IPS-18c (cell line): ENCODE data around the gene HPCAL1.

Experiments
- H3K4me3 ChIP-seq: 2 replicates; pipeline ENCODE4 v1.7.0; 2013; ENCODE audit warnings: low read depth, mild to moderate bottlenecking, low read length, moderate library complexity; ENCODE audit not compliant: insufficient read depth
- H3K9me3 ChIP-seq: one replicate; pipeline ENCODE4 v1.6.1; 2013; ENCODE audit warnings: mild to moderate bottlenecking, low read length, moderate library complexity; ENCODE audit not compliant: control insufficient read depth, insufficient read depth

Gene HPCAL1

DNA sequence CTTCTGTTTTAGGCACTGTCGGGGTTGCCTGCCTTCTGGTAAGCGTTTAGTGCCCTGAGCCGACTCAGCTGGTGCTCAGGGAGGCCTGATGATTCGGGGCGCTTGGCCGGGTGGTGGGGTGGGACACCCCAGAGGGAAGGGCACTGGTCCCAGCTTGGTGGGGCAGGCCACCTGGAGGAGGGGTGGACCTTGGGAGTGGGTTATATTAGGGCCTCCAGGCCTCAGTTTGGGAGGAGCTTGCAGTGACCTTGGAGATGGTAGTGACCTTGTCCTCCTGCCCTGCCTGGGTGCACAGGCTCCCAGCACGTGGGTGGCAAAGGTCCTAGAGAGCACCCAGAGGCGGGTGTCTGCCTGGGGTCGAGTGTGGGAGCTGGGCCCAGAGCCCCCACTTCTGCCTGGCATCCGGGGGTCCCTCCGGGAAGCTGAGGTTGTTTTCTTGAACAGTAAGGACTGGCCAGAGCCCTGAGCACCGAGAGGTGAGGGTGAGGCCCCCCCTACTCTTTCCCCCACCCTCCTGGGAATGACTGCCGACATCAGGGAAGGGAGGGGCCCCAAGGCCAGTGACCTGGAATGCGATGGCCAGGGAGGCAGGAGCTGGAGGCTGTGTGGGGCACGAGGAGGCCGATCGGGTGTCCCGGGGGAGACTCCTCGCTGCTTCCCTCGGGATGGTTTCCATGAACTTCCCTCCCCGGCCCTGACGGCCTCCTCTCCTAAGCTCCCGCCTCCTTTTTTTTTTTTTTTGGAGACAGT, 61.3 kb downstream of the HPCAL1 start:
- Histone ChIP-seq H3K4me3 (no peak overlapping the region), H3K9me3 (no peaks in the 10 kb centered on the region)

DNA sequence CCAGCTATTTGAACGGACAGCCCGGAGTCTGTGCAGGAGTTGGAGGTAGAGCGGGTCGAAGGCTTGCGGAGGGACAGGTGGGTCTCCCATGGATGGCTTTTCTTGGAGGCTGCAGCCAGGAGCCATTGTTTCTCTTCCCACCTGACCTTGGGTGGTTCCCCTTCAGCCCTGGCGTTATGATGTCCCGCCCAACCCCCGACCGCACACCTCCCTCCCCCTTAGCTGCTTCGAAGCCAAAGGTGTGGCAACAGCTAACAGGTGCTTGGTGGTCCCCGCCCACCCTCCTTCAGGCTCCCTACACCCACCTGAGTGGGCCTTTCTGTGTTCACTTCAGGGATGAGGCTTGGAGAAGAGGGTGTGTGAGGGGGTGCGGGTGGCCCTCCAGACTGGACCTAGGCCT, 62.7 kb downstream of the HPCAL1 start:
- H3K4me3 ChIP-seq = no peak overlapping the region
- no peaks in the 10 kb centered on the region for H3K9me3 ChIP-seq

DNA sequence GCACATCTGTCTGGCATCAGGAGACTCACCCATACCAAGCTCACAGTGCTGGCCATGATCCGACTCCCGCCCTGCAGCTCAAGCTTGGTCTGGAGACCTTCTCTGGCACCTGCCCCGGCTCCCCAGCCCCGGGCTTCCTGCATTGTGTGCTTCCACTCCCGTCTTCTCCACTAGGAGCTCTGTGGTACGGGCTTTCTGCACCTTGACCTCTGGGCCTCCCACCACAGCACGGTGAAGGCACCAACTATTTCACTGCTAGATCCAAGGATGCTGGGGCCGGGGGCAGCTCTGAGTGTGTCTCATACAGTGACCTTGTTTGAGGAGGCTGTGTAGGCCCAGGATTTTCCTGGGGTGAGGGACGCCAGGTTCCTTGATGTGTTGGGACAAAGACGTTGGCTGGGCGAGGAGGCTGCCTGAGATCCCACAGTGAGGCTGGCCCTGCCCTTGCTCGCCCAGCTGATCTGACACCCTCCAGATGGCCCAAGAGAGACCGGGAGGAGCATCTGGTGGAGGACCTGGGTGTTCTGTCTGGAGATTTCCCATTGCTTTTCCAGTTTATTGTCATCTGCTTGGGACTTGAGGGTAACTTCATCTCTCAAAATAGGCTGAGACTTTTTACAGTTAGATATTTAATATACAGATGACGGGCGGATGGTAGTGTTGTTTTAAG, 64.0 kb downstream of the HPCAL1 start:
- no peaks in the 10 kb centered on the region for H3K9me3 ChIP-seq
- no peak overlapping the region for H3K4me3 ChIP-seq

DNA sequence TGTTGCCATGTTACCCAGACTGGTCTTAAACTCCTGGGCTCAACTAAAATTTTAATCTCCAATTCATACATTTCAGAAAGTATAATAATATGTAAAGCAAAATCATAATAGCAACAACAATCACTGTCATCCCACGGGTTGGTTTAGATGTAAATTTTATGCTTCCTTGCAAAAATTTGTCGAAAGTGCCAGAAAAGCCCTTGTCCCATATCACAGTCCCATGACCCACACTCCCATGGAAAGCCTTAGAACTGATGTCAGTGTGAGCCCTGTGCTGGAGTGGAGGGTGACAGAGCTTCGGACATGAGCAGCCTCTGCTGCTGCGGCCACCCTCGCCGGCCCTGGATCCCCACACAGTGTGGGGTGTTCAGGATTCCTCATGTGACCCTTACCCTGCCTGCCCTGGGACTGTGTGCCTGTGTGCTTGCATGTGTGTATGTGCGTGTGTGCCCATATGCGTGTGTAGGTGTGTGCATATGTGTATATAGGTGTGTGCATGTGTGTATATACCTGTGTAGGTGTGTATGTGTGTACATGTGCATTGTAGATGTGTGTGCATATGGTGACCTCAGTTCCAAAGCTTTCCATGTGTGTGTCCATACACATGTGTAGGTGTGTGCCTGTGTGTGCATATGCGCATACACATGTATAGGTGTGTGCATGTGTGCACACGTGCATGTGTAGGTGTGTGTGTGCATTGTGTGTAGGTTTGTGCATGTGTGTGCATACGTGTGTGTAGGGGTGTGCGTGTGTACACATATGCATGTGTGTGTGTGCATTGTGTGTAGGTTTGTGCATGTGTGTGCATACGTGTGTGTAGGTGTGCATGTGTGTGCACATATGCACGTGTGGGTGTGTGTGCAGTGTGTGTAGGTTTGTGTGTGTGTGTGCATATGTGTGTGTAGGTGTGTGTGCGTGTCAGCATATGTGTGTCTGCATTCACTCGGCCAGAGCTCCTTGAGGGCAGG, 65.1 kb downstream of the HPCAL1 start:
- H3K9me3 ChIP-seq = no peaks in the 10 kb centered on the region
- no peak overlapping the region for H3K4me3 ChIP-seq

DNA sequence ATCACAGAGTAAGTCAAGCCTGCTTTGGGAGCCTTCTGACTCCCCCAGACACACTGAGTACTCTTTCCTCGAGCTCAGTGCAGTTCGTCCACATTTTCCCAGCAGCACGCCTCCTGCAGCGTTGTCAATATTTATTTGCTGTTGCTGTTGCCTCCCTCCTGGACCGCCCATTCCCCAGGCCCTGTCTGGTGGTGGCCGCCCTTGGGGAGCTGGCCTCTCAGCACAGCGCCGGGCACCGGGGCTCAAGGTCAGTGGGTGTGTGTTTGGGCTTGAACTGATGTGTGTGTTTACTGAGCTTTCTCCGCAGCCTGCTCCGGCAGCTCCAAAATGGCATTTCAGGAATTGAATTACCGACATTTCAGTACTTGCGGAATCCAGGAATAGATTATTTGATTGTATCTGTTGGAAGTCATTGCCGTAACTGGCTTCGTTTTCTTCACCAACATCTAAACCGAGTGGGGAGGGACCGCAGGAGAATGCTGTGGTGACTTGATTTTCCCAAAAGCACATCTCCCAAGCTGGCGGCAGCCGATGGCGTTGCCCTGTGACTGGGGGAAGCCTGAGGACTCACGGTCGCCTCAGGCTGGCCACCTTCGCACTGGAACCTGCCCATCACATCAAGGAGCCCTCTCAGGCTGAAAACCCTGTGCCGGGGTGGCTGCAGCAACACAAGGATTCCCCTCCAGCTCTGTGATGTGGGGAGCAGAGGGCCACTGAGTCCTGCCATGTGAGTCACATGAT, 66.0 kb downstream of the HPCAL1 start:
- no peak overlapping the region for H3K4me3 ChIP-seq
- H3K9me3 ChIP-seq = no peaks in the 10 kb centered on the region

DNA sequence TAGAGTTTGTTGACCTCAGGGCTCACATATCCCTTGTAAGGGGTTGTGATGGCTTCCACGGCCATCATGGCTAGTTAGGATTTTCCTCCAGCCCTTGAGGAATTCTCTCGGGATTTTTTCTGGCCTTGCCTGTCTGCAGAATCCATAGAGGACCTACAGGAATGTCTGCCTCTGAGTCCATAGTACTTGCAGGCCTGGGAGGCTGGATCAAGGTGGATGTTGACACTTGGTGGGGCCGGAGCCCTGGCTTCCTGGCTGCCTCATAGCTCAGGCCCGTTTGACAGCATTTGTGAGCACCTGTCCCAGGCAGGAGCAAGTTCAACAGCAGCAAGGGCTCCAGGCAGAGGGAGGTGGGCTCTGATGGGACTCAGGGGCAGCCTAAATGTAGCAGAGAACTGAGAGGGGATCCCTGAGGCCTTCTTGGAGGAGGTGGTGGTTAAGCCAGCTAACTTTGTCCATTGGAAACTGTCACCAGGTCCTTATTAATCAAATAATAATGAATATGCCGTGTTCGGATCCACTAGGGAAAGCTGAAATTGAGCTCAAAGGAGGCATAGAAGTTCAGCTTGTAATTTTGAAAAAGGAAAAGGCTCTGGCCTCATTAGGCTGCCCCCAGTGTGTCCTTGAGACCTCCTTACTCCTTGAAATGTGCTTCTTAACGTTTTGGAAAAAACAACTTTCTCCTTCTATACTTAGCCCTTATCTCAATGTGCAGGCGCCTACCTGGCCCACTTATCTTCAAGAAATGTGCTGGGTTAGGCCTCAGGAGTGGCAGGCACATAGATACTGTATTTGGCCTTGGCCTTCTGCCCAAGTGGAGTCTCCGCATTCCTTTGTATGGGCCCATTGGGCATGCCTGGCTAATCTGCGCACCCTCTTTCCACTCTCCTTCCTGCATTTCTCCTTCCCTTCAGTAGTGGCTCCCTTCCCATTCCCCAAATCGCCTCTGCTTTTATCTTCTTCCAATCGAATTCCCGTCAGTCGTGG, 66.9 kb downstream of the HPCAL1 start:
- H3K4me3 ChIP-seq = no peak overlapping the region
- H3K9me3 ChIP-seq = no peaks in the 10 kb centered on the region

DNA sequence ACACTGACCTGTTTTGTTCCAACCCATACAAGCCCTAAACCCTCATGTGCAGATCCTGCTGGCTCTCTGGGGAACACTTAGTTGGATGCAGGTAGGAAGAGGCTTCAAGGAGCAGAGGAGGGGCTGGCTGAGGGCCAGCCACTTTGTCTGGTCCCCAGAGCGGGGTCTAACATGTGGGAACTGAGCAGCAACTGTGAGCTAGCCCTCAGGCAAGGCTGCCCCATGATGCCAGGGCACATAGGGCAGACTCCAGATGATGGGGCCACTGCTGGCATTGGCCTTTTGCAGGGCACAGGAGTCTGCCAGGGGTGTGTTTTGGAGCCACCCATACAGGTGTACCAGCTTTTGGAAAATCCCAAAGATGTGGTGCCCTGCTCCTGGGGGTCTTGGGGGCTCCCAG, 67.7 kb downstream of the HPCAL1 start:
- no peak overlapping the region for H3K4me3 ChIP-seq
- H3K9me3 ChIP-seq = no peaks in the 10 kb centered on the region

DNA sequence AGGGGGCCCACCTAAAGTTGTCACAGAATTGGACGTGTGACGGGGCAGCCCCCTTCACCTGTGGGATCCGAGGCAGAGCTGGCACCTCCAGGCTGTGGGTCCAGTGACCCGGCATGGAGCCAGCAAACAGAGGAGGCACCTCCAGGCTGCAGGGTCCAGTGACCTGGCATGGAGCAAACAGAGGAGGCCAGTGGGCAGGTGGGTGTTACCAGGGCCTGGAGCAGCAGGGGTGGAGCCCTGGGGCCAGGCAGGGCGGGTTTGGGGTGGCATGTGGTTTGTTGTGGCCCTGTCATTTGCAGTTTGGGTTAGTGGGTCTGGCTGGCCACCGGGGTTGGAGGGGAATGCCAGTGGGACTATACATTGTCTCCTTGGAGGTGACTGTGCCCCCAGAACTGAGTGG, 68.2 kb downstream of the HPCAL1 start:
- no peak overlapping the region for H3K4me3 ChIP-seq
- no peaks in the 10 kb centered on the region for H3K9me3 ChIP-seq

DNA sequence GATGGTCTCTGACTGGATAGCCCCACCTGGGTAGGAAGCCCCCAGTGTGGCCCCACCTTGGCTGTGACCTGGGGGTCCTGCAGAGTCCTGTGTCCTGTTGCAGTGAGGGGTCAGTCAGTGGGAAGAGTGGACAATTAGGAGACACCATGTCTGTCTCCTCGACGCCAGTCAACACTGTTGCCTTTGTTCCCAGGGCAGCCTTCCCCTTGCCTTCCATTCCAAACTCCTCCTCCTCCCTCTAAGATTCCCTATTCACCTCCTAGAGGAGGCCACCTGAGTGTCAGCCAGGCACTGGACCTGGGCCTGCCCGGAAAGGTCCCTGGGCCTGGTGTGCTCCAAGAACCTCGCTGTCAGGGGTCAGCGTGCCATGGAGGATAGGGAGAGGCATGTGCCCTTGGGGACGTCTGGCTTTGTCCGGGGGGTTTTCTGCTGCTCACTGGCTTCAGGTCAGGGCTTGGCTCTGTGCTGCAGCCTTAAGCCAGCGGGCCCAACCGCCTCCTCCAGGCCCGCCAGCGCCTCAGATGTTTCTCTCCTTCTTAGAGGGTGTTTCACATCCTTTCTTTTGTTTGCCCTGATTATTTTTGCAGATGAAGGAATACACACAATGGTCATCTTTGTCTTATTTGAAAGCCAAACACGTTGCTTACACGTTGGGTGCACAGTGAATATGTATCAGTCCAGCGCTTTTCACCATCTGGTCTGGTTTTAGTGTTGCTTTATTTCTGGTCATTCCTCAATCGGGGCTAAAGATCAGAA, 68.9 kb downstream of the HPCAL1 start:
- no peaks in the 10 kb centered on the region for H3K9me3 ChIP-seq
- H3K4me3 ChIP-seq = no peak overlapping the region

DNA sequence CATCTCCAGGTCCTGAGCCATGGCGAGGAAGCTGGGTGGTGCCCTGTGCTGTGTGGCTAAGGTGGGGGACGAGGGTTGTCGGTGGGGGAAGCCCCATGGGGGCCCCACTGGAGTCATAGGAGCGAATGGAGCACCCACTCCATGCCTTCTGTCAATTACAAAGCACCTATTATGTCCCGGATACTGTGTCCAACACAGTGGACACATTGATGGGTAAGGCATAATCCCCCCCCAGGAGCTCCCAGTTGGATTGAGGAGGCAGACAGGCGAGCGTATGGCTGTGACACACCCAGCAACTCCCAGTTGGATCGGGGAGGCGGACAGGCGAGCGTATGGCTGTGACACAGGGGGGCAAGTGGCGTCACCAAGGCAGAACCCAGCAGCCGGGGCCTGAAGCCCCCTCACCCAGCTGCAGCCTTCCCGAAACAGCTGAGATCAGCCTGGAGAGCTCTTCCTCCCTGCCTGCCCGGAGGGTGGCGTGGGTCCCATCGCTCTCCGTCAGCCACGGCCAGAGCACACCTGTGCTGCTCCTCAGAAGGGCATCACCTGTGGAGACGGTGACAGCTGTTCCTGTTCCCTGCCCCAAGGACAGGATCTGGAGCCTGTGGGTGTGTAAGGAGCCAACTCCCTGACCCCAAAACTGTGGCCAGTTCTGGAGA, 69.6 kb downstream of the HPCAL1 start:
- Histone ChIP-seq H3K4me3 (no peak overlapping the region), H3K9me3 (no peaks in the 10 kb centered on the region)

DNA sequence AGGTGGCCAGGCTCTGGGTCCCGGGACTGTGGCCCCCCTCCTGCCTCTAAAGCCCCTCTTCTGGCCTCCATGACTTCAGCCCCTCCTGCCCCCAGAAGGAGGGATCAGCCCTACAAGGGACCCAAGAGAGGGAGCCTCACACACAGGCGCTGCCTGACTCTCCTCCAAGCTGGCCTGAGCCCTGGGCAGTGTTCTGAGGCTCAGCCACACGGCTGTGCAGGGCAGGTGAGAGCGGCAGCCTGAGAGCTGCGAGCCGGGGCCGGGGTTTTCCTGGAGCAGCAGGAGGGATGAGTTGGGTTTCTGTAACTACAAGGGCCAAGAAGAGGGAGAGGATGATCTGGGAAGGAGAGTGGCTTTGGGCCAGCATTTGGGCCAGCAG, 70.1 kb downstream of the HPCAL1 start:
- Histone ChIP-seq H3K4me3 (no peak overlapping the region), H3K9me3 (no peaks in the 10 kb centered on the region)

DNA sequence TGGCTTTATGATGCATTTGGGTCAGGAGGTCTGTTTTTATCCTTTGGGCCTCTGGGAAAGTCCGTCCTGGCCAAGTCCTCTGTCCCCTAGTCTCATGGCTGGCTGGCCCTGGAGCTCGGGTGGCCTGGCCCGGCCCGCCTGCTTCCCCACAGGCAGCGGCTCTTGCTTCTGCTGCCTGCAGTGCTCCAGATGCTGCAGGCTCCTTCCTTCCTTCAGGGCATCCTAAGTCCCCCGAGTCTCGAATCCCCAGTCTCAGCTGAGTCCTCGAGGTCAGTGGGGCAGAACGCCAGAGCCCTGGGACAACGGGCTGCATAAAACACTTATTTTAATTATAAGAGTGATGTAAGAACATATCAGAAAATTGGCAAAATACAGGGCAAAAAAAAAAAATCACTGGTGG, 71.2 kb downstream of the HPCAL1 start:
- H3K9me3 ChIP-seq = no peaks in the 10 kb centered on the region
- no peak overlapping the region for H3K4me3 ChIP-seq

DNA sequence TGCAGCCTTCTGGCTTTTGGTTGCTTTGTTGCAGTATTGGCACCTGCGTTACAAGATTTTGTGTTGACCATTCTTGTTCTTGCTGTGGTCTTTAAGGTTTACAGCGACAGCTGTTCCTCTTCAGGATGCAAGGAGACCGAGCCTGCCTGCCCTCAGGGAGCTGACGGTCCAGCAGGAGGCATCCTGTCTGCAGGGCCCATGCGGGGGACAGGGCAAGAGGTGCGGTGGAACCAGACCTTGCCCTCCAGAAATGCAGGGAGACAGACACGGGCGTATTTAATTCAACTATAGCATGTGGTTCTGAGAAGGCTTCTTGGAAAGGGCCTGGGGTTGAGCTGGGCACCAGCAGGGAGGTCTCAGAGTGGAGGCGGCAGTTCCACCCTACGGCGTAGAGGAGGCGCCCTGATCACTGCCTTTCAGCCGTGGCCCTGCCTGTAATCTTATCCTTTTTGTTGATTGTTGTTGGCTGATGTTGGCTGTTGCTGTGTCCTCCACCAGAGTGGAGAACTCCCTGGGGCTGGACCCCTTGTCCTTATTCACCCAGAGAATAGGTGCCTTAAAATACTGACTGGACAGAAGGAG, 71.7 kb downstream of the HPCAL1 start:
- no peaks in the 10 kb centered on the region for H3K9me3 ChIP-seq
- H3K4me3 ChIP-seq = no peak overlapping the region

DNA sequence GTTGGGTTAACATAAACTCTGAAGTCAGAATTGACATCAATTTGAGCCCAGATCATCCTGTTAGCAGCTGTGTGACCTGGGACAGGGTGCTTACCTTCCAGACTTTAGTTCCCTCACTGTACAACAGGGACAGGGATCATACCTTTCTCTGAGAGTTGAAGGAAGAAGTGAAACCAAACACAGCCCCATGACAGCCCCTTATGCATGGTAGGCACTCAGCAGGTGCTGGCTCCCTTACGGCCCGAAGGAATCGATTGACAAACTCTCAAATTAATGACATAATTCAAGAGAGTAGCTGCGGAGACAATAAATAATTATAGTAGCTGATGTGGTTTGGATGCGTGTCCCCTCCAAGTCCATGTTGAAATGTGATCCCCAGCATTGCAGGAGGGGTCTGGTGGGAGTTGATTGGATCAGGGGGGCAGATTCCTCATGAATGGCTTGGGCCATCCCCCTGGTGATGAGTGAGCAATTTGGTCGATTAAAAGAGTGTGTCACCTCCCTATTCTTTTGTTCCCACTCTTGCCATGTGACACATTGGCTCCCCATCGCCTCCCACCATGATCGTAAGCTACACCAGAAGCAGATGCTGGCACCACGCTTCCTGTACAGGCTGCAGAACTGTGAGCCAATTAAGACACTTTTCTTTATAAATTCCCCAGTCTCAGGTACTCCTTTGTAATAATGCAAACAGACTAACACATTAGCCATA, 73.0 kb downstream of the HPCAL1 start:
- H3K4me3 ChIP-seq = no peak overlapping the region
- no peaks in the 10 kb centered on the region for H3K9me3 ChIP-seq
